Effector CD8-positive, alpha-beta T cell (primary cell): ENCODE measurements around the gene IQSEC3.

ENCODE experiments used
- DNase-seq: peaks from one replicate; lab custom pipeline; 2025; lab: John Stamatoyannopoulos, UW

IQSEC3 gene

DNA sequence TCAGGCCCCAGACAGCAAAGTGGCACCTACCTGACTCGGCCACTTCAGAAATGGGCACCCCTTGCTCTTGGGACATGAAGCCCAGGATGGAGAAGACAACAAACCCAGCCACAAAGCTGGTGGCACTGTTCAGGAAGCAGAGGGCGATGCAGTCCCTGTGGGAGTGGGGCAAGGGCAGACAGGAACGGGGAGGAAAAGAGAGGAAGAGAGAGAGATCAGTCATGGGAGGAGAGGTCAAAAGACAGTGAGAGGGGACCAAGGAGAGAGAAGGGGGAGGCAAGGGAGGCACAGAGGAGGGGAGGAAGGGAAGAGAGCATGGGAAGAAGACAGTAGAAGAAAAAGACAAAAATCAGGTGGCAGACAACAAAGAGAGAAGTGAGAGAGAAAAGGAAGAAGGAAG lies 130.8 kb downstream of the IQSEC3 start:
- DNase-seq, result no peak

DNA sequence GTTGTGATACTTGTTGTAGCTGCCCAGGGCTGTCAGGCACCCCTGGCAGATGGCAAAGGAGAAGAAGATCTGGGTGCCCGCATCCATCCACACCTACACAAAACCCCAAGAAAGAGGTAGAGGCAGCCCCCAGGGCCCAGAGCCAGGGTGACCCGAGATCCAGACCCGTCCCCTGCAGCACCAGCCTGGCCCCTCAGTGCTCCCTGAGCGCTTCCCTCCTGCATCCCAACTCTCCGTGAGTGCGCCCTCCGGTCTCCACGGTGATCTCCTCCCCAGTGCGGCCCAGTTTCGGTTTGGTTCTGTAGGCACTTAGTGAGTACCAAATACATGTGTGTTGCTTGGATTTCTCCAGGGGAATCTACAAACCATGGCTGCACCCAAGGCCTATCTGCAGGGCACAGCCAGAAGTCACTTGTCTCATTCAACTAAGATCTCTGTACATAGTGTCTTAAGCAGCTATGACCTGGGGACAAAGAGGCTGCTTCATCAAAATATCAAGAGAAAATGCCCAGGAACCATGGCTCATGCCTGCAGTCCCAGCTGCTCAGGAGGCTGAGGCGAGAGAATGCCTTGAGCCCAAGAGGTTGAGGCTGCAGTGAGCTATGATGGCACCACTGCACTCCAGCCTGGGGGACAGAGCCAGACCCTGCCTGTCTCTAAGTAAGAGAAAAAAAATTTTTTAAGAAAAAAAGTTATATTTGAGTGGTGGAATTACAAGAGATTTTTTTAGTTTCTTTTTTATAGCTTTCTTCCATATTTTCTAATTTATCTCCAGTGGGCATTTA lies 131.5 kb downstream of the IQSEC3 start:
- DNase-seq, result no peak

DNA sequence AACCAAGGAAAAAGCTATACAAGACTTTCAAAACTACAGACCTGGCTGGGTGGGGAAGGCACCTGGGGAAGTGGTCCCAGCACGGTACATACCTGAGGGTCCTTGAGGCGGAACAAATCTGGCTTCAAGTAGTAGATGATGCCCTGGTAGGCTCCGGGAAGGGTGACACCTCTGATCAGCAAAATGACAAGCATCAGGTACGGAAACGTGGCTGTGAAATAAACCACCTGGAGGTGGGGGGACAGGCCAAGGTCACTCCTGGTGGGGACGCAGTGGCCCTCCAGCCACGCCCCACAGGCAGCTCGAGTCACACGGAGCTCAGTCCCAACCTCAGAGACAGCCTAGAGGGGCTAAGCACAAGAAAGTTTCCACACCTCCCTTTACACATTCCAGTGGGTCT lies 132.1 kb downstream of the IQSEC3 start:
- no peak for DNase-seq

DNA sequence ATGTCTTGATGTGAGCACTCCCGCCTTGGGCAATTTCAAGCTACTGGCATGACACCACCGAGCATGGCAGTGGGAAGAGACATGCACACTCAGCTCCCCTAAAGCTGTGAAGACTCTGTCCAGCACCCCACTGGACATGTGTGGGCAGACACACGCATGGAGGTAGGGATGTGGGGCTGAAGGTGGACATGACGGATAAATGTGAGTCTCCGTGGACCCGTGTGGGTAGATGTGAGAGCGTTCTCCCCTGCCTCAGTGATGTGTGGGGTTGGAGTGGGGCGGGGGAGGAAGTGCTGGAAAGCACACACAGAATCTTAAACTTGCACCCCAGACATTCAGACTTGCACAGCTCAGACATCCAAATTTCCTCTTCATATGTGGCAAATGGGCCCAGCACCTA lies 134.8 kb downstream of the IQSEC3 start:
- no peak for DNase-seq

DNA sequence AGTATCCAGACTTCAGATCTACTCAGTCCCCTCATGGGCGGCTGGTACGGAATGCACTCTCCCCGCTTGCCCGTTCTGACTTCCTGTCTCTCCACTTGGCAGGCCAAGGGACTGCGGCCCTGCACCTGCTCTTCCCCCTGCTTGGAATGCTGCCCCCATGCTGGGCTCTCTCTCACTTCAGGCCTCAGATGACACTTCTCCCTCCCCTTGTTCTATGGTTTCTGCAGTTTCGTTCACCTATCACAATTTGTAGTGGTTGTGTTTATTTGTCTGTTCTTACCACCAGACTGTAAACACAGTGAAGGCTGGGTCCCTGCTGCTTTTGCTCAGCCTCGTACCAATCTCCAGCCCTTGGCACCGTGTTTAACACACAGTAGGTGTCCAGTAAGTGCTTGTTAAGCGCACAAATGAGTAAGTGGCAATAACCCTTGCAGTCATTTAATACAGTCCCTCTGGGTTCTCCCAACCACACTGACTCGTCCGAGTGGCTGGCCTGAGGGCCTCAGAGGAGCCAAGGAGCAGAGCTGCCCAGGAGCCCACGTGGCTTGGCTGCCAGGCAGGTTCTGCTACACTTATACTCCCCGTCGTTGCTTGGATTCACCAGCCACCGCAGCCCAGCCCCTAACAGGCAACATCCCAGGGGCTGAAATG lies 135.6 kb downstream of the IQSEC3 start:
- no peak for DNase-seq

DNA sequence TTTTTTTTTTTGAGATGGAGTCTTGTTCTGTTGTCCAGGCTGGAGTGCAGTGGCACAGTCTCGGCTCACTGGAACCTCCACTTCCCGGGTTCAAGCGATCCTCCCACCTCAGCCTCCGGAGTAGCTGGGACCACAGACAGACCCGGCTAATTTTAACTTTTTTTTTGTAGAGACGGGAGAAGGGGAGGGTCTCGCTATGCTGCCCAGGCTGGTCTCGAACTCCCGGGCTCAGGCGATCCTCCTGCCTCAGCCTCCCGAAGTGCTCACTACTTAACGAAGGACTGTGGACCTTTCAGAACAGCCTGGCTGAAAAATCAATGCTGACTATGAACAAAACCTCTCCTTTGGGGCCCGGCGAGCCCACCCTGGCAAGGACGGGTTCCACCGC lies 136.5 kb downstream of the IQSEC3 start:
- no peak for DNase-seq

DNA sequence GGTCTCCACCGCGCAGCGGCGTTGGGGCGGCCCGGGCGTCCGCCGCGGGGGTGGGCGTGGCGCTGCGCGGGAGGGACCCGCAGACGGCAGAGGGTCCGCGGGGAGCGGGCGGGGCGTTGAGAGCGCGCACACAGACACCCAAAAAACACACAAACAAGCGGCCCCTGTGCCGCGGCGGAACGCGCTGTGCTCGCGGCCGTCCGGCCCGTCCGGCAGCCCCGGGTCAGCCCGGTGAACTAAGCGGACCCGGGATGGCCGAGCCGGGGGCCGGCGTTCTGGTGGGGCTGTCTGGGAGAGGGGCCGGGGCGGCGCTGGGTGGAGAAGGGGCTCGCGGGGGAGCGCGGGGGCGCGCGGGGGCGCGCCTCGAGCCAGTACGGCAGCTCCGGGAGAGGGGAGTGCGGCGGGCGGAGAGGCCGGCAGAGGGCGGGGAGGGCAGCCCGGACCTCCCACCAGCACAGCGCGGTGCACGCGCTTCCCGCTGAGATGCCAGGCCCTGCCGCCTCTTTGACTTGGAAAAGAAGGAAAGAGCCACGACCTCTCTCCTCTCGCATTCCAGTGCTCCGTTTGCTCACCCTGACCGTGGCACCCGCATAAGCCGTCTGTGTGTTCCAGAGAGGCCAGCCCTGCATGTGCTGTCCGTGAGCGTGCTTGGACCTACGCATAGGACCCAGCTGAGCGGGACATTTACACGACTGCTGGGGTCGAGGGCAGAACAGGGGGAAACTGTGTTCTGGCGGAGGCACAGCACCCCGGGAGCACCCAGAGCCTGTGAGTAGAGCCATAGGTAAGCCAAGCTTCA lies 137.1 kb downstream of the IQSEC3 start:
- no peak for DNase-seq

DNA sequence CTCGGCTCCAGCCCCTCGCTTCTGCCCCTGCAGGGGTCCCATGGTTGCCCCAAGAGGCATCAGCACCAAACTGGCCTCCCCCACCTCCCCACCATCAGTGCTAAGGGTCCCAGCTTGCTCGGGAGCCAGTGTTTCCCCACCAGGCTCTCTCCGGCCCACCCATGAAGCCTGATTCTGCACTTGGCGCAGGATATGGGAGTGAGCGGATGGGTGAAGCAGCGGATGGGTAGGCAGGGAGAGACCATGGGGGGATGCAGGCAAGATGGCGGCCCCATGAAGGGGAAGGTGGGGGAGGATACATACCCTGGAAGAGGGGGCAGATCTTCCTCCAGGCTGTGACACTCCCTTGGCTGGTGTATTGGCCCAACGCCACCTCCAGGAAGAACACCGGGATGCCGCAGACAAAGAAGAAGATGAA lies 137.7 kb downstream of the IQSEC3 start:
- no peak for DNase-seq

DNA sequence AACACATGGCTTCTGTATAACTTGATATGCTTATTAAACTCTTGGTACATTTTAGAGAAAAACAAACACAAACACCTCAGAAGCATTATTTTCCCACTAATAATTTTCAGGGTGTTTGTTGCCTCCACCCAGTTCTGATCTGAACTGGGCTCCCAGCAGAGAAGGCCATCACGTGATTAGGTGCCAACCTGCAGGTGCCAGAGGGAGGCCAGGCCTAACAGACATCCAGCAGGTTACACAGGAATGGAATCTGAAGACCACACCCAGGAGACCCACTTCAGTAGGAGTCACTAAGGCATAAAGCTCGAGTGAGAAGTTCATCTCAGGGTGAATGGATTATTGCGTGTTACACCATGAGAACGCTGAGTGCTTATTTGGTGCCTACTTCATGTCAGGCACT lies 138.5 kb downstream of the IQSEC3 start:
- DNase-seq, result no peak

DNA sequence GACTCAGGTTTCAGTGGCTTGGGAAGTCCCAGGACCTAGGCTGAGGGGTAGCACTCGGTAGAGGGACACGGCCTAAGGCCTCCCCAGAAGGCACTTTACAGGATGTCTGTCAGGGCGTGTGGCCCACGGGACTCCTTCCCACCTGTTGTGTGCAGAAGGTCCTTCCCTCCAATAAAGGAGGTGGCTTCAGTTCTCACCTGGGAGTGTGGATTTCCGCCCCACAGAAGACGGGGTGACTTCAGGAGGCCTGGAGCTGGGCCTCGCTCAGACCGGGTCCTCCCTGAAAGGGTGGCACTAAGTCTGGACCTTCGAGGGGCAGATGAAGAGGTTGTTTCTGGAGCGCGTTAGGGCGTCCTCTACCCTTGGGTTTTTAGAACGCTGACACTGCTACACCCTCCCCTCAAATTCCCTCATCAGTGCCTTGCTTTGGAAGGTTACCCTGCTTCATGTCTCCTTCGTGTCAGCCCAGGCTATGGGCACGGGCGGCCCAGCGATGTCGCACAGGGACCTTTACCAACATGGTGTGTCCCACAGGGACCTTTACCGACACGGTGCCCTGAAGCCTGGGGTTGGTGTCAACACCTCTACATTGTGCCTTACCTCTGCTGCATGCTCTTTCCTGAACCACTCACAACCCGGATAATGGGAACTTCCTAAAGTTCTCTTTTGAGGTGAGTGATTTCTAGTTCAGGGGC lies 140.3 kb downstream of the IQSEC3 start:
- DNase-seq, result no peak

DNA sequence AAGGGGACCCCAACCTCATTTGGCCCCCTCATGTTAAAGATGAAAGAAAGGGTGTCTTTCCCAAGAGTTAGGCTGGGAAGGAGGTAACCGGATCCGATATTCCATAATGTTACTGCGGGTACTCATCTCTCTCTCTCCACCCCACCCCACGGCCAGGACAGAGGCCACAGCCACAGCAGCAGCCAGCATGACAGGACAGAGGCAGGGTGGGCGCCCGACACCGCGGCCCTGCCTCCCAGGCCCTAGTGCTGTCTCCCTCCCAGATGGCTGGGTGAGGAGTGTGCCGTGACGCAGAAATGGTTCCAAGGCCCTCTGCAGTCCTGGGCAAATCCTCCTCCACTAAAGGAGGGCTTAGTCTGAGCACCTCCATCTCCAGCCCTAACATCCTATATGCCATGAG lies 141.2 kb downstream of the IQSEC3 start:
- DNase-seq, result no peak

DNA sequence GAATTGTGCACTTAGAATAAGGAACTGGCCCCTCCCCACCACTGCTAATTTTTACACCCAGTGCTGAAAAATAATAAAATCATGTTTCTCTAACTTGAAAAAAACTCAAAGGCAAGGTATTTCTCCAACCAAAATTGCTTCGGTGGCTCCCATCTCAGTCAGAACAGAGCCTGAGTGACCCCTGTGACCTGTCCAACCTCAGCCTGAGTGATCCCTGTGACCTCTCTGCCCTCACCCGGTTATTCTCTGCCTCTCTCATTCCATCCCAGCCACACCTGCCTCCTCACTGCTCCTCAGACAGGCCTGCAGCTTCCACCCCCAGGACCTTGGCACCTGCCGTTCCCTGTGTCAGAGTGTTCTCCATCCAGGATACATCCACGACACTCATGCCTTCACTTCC lies 142.2 kb downstream of the IQSEC3 start:
- DNase-seq, result no peak

DNA sequence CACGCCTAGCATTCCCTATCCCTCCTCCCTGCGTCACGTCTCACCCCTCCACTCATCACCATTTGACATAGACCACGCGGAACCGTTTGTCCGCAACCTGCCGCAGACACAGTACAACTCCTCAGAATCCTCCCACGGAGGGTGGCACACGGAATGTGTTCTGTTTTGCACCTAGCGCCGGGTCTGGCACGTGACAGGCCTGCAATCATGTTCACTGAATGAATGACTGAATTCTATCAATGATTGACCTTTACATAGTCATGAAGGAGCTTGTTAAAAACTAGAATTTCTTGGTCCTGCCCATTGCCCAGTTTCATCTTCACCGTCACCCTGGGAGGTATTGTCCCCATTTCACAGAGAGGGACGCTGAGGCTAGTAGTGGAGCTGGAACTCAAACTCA lies 142.7 kb downstream of the IQSEC3 start:
- no peak for DNase-seq

DNA sequence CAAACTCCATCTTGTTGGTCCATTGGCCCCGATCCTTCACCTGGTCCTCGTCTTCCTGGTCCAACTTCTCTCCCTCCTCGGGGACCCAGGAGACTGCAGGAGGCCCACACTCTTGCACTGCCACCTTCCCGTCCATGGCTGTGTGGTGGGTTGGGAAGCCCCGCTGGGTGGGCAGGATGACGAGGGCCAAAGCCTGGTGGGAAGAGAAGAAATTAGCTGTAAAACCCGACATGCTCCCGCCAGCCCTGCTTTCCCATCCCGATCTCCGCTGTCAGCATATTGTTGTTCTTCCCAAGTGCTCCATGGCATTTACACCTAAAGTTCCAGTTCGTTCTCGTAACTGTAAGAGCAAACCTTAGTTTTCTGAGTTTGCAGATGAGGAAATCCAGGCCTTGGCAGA lies 143.3 kb downstream of the IQSEC3 start:
- DNase-seq, result no peak

DNA sequence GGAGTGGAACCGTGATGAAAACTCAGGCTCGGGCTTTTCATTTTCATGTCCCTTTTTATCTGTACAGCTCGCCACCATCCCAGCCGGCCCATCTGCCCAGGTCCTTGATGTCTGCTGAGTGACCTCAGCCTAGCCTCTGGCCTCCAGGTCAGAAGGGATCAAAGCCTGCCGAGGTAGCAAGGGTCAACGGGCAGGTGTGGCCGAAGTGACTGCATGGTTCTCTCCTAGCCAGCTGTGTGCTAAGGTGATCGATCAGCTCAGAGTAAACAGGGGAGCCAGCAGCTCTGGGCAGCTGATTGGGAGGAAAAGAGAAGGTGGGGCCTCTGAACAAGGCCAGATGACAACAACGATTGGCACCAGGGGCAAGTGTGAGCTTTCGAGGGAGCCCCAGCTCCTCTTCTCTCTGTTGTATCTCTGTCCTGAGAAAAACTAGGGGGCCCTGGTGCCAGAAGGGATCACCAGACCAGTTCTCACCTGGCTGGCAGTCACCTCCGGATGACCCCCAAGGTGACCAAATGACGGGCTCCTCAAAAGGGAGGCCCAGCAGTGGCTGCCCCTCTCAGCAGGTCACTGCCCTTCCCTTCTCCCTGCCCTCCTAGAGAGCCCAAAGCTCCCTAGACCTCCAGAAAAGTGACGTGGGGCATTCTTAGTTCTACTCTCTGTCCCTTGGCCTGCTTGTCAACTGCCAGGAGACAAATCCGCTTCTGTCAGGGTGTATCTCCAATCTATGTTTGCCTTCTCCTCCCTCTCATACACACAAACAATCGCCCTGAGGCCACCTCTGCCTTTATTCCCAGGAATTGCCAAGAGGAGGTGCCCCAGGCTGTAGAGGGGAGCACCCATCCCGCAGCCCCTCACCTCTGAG lies 143.9 kb downstream of the IQSEC3 start:
- no peak for DNase-seq

DNA sequence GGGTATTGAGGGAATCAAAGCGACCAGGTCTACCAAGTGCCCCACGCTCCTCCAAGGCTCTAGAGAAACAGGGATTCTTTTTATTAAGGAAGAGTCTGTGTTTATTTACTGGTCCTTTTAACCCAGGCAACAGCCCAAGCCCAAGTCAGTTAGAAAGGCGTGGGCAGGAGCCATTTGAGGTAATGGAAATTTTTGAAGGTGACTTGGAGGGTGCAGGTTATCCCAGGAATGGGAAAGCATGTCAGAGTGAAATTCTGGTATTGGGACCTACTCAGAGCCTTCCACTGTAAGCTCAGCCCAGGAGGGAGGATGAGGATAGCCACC lies 144.5 kb downstream of the IQSEC3 start:
- DNase-seq, result no peak

DNA sequence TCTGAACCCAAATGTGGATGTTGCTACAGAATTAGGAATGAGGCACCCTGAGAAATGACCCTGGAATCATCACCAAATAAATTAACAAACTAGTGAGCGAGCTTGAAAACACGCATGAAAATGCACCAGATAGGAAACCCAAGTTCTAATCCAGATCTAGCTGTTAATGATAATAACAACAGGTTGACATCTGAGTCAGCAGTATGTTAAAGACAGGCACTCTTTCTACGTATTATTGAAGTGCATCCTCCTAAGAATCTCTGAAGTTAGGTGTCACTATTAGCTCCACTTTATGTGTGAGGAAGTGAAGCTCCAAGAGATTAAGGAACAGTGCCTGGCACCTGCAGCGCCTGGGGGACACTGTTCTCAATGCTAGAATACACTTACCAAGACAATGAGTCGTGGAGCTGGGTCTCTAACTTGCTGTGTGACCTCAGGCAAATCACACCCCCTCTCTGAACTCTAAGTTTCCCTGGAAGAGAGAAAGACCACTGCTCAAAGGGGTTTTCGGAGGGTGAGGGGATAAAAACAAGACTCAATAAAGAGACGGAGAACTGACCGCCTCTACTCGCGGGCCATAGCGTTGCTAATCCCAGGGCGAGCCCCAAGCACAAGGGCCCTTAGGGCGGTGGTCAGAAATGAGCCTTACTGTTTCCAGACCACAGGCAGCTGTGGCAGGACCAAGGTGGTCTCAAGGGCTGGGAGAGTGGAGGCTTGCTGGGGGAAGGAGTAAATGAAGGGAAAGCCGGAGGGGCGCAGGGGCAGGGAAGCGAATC lies 145.3 kb downstream of the IQSEC3 start:
- DNase-seq, result no peak

DNA sequence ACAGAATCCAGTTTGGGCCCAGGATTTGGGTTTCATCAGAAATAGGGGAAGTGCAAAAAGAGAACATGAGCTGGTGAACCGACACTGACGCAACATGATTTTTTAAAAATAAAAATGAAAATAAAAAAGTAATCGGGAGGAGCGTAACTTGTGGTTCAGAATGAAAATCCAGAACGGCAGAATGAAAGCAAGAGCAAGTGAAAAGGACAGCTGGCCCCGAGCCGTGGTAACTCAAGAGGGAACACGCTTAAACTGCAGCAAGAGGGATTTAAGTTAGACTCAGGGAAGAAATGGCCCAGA lies 145.8 kb downstream of the IQSEC3 start:
- DNase-seq, result no peak

DNA sequence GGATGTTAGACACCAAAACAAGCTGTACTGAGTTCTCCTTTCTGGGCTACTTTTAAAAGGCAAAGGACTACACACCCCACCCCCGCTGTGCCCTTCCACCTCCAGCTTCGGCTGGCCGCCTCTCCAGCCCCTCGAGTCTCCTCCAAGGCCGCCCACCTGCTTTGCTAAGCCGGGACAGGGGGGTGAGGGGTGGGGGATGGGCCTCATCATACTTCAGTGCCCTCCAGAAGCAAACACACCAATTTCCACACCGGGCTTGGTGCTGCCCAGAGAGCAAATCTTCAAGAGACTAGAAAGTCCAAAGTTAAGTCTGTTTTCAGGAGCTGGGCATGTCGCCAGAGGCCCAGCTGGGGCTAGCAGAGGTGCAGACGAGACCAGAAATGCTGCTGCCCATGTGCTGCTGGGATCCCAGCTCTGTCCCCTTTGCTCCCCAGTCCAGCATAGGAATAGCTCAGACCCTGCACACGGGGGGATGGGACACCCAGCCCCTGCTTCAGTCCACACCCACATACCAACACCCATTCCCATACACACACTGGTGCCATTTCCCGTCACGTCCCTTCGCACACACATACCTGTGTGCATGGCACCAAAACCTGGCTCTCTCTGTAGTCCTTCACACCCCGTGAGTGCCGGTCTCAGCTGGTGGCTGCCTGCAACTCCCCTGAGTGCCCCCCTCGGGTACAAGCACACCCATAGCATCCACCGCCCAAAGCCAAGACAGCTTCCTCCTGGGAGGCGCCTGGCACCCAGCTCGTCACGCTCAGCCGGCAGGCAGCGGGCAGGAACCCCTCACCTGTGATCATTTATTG lies 146.4 kb downstream of the IQSEC3 start:
- no peak for DNase-seq

DNA sequence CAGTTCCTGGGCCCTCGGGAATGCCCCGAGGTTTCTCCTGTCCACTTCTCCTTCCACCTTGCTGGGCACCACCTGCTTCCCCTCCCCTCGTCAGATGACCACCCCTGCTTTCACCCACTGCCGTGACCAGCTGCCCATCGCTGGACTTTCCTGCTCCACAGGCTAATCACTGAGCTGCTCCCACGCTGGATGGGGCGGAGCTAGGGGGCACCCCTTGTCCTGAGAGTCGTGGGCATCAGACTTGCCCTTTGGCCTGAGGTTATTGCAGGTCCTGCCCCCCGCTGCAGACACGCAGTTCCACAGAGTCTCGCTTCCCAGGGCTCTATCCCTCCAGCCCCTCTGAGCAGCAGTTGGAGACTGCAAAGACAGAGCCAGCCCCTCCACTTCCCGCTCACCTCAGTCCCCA lies 147.0 kb downstream of the IQSEC3 start:
- no peak for DNase-seq
